Stimulated activated CD4-positive, alpha-beta T cell treated with anti-CD3 and anti-CD28 coated beads, TNF-alpha, amount 100 ng/mL, for 4 hours (primary cell): Measurements from ENCODE around the gene CNGA3.

ENCODE experiments used
- DNase-seq, 3 experiments: peaks; one replicate each; pipeline ENCODE4 v3.0.0-alpha.2; 2020; ENCODE audit warnings: low read depth in 3 of 3

The CNGA3 gene

DNA sequence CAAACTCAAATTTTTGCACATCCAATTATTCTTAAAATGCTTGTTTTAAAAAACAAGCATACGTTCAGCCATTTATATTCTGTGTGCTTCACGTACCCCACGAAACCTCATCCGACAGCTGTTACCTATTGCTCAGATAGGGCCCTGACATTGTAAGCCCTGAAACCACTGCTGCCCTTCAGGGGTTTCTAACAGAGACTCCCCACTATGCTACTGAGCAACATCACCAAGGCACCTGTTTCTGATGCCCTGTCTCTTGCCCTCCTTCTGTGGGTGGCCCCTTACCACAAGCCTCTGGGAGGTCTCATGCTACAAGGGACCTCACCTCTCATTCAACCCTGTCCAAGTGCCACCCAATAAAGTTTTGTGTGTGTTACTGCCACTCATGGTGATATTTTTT lies 18.5 kb upstream of the CNGA3 start:
- DNase-seq, result no peak

DNA sequence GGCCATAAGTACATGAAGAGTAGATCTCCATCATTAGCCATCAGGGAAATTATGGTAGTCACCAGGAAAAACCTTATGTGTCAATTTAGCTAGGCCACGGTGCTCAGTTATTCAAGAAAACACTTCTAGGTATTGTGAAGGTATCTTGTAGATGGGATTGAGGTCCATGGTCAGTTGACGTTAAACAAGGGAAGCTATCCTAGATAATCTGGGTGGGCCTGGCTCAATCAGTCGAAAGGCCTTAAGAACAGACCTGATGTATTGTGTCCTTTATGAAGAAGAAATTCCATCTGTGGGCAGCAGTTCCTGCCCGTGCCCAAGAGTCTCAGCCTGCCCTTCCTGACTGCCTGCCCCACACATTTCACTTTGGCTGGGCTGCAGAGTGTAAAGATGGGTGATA lies 16.7 kb upstream of the CNGA3 start:
- DNase-seq, result no peak

DNA sequence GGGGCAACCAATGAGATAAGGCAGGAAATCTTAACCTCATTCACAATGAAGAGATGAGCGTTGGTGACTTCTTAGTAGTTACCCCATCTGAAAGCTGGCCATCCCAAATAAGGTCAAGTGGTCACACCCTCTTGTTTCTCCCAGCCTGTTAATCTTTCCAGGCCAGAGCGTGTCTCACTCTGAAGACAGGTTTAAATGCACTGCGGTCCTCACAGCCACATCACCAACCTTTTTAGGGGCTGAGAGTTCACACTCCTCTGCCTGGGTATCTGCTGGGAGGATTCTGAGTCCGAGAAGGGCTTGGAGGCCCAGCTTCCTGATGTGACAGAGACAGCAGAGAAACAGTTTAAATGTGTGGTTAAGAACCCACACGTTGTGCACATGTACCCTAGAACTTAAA lies 13.3 kb upstream of the CNGA3 start:
- DNase-seq, result no peak

DNA sequence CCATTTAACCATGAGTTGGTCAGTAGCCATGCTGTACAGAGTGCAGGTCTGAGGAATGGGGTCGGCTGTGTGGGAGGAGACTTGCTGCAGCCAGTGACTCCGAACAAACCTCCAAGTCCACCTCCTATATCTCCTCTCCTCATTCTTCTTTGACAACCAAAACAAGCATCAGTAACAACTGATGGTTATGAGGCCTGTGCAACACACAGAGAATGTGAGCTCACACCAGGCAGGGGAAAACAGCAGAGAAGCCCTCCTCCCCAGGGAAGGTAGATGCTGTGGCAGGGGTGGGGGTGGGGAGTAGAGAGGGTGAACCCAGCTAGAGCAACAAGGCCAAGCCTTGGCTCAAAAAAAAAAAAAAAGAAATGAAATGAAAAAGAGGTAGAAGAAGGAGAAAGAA lies 12.3 kb upstream of the CNGA3 start:
- no peak for DNase-seq

DNA sequence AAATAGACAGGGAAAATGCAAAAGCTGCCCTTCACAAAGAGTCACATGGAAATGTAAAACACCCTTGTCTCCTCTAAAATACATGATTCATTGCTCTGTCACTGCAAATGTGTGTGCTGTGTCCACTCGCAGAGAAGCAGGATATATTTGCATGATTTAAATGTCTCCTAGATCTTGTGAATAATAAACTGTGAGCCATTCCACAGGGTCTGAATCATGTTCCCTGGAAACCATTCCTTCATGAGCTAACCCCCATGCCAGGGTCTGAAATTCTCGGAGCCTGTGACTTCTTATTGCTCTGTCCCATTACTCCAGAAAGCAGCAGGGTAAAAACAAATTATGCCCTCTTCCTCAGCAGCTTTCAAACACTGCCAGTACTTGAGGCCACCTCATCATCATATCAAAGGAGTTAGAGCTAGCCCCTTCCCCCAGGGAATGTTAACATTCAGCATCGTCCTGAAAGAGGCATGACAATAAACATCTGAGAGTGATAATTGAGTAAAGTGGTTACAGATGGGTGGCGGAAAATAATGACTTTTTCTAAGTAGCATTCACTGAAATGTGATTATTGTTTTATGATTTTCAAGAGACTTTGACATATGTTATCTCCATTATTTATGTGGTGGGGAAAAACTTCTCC lies 11.7 kb upstream of the CNGA3 start:
- DNase-seq, result no peak

DNA sequence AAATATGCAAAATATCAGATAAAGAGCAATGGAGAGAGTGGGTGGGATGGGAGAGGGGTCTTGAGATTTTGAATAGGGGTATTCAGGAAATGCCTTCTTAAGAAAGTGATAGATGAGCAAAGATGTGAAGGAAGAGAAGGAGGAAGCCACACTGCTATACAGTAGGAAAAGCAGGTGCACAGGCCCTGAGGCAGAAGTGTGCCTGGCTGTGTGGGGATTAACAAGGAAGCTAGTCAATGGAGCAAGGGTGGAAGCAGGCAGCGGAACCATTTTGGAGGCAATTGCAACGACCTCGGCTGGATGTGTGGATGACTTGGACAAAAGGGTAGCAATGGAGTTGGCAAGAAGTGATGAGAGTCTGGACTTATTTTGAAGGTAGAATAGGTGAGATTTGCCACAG lies 11.0 kb upstream of the CNGA3 start:
- no peak for DNase-seq

DNA sequence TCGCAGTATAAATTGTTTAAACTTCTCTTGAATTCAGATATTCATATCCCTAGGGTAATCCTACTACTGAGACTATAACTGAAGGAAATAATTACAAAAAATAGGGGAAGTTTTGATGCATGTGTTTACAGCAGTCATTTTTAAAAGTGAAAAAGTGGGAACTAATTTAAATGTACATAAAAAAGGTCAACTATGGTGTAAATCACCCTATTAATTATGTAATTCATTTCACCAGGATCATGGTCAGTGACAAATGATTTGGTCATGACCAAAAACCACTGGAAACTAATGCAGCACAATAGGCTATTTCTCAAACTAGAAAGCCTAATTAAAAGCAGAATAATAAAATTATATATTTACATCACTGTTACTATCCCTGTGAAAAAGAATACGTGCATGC lies 5.0 kb upstream of the CNGA3 start:
- no peak for DNase-seq

DNA sequence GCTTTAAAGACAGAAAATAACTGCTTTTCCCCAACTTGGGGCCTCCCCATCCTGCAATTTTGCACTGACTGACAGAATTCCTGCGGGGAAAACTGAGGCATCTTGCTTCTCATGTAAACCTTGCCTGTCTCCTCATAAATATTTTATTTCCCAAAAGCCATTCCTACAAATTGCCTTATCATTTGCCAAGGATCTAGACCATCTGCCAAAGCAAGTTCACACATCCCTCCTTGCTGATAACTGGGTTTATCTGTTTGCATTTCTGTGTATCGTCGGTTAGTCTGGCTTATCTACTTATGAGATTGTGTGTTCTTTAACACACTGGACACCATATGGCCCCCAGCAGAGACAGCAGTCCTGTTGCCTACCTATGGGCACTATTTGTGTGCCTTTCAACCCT lies 3.0 kb upstream of the CNGA3 start:
- no peak for DNase-seq

DNA sequence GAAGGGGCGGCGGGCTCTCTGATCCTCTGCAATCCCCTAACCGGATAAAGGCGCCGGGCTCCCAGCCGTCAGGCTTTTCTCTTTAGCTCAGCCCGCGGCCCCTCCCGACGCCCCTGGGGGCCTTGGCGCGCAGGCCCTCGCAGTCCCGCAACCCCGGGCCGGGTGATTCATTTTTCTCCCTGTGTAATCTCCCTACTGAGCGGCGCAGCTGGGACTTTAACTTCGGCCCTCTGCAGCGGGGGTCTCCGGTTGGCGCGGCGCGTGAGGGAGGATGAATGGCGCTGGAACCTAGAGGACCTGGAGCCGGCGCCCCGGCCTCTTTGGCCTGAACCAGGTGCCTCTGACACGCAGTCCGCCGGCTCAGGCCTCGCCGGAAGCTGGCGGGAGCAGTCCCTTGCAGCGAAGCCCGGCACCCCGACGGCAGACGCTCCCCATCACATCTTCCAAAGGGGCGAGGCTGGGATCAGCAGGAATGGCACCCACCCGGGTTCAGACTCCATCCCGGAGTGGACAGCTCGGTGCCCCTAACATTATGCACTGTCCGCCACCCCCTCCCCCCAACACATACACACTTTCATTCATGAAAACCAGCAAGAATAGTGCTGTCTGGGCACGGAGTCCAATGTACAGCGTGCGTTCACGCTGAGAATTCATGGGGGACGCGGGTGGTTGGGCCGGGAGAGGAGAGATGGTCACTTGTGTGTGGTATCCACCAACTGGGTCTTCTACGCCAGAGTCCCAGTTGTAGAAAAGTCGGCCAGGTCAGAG lies 1.2 kb downstream of the CNGA3 start:
- no peak for DNase-seq

DNA sequence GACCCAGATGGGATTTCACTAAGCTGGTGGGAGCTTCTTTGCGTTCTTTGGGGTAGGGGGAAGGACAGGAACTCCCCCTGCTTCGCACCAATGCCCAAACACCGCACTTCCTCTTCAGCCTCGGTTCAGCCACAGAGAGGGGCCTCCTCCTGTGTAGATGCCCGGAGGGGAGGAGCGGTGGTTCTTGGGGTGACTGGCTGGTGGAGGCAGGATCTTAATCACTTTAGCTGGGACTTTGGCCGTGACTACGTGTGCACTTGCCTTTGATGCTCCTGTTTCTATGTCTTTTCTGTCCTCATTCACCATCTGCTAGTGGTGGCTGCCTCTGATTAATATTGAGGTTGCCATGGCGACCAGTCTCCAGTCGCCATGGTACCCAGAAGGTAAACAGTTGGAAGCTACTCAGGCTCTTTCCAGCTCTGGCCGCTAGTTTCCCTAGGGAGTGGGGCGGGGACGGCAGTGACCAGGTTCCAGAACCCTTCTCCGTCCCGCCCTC lies 1.9 kb downstream of the CNGA3 start:
- DNase-seq, result no peak

DNA sequence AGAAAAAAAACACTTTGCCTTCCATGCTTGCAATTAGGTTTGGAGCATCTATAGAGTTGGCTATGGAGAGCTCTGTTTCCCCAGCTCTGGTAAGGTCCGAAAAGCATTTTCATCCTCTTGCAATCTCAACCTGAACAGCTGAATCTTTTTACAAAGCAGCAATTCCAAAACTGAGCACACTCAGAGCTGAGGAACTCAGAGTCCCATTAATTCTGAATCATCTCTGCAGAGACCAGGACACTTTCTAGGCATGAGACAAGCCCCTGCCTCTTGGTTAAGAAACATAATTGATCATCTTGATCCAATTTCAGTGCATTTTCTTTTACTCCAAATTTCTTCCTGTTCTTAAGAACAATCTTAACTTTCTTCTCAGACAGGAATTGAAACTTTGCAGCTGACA lies 4.2 kb downstream of the CNGA3 start:
- DNase-seq, result no peak

DNA sequence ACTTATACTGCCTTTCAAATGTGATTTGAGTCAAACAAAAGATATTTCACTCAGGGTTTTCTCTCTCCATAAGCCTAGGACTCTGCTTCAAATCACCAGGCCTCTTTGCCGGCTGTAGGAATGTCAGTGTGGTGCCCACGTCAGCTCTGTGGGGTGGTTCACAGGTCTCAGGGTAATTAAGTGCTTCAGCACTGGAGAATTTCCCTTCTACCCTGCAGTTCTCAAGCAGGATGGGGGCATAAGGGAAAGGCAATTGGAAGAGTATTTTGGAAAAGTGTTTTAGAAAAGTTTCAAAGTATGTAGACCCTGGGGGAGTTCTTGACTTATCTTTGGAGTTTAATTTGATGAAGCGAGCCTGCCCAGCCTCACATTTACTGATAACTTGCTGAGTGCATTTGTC lies 9.6 kb downstream of the CNGA3 start:
- no peak for DNase-seq

DNA sequence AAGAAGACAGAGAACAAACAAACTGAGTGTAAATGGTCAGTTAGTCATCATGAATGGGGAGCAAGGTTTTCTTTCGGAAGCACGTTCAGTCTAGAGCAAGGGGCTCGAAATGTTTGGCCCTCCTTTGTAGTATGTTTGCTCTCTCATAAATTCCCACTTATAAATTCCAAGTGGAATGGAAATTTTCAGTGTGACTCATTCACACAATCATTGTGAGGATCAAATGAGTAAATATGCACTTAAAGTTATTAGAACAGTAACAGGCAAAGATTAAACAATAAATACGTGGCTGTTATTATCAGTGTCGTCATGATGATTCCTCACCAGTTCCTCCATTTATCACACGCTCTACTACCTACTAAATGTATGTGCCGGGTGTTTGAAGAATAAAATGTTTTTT lies 10.5 kb downstream of the CNGA3 start:
- DNase-seq, result no peak

DNA sequence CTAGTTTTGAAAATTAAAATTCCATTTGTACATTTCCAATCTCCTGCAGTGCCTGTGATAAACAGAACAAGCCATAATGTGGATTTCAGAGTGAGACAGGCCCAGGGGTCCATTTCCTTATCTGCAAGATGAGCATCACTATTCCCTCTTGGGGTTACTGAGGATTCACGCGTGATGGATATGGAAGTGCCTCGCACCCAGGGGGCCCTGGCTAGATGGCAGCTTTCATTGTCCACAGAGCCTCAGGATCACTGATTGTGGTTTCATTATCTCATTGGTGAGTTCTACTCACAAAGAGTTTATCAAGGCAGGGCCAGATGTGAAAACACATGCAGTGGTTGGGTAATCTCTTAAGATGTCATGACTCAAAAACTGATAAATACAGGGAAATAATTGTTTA lies 11.6 kb downstream of the CNGA3 start:
- no peak for DNase-seq

DNA sequence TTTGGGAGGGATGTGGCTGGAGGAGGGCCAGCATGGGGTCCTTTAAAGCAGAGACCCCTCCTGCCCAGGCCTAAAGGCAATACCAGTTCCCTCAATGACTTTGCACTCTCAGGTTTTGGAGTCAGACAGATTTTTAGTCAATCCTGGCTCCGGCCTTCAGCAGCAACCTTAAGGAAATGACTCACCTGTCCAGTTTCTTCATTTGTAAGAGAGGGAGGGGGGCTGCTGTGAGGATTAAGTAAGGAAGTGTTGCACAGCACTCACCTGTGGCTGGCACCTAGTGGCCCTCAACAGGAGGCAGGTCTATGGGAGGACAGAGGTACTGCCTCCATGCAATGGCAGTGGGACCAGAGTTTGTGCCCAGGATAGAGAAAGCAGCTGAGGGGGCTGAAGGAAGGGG lies 13.7 kb downstream of the CNGA3 start:
- DNase-seq, result no peak

DNA sequence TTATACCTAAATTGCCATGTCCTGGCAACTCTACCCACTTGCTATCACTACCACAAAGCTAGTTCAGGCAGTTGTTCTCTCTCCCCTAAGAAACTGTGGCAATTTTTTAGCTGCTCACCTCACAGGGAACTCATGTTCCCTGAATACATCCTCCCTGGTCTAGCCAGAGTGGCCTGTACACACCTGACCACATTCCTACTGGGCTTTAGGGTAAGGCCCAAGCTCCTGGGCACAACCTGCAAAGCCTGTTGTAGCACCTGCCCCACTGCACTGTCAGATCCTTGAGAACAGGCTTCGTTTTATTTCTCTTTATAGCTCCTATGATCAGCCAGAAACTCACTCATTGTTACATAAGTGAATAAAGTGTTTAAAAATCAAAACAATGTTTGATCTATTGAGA lies 21.5 kb downstream of the CNGA3 start:
- DNase-seq, result no peak

DNA sequence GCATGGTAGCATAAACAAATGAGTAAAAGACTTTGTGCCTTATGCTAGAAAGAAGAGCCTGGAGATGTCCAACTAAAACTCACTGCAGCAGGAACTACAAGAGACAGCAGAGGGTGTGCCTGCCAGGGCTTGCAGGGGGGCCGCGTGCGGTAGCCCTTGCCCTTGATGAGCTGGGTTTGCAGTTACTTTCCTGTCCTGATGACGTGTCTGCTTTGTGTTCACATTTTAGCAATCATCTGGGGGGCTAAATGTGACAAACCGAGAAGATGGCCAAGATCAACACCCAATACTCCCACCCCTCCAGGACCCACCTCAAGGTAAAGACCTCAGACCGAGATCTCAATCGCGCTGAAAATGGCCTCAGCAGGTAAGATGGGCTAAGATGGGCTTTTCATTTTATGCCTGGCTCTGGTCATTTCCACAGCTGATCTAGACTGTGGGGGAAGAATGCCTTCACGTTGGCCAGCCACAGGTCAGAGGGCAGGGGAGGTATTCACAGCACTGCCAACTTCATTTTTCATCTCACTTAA lies 23.5 kb downstream of the CNGA3 start:
- no peak for DNase-seq

DNA sequence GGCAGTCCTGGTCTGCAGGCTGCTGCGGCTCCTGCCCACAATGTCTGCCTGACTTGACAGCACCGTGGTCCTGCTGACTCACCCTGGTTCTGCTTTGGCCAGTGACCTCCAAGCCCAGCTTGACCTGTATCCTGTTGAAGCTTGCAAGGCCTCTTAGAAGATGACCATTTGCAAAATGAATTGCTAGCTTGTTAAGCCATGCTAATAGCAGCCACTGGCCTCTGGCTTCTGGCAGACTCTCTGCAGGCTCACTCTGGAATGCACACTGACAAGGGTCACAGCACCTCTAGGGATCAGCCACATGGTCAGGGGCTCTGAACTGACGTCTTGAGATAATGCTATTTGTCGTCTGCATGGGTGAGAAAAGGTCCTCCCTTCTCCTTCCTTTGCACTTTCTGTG lies 25.9 kb downstream of the CNGA3 start:
- DNase-seq, result no peak

DNA sequence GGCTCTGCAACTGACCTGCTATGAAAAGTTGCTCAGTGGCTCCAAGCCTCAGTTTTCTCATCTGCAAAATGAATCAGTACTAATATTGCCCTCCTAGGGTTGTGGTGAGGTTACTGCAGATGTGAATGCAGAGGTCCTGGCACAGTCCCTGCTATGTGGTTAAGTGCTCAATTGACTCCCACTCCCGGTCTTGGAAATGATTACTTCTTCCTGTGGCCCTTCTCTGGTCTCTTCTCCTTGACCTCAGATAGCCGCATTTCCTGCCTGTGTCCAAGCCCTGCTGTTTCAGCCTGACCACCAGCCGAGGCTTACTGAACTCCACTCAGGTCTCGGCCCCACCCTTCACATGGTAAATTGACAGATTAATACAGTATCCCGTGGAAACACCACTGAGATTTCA lies 26.3 kb downstream of the CNGA3 start:
- no peak for DNase-seq

DNA sequence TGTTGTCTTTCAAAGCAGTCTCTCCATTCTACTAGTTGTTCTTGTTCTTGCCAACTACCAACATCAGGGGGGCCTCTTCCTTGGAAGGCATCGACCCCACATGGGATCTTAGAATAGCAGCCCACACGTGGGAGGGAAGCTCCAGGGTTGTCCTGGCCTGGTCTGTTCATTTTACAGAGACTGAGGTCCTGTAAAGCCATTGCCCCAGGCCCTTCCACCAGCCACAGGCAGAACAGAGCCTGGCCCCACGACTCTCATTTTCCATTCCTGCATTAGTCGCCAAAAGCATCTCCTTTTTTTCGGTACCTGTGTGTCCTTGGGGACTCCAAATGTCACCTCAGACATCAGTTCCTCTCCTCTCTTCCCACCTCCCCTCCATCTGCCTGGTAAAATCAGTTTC lies 28.0 kb downstream of the CNGA3 start:
- no peak for DNase-seq

DNA sequence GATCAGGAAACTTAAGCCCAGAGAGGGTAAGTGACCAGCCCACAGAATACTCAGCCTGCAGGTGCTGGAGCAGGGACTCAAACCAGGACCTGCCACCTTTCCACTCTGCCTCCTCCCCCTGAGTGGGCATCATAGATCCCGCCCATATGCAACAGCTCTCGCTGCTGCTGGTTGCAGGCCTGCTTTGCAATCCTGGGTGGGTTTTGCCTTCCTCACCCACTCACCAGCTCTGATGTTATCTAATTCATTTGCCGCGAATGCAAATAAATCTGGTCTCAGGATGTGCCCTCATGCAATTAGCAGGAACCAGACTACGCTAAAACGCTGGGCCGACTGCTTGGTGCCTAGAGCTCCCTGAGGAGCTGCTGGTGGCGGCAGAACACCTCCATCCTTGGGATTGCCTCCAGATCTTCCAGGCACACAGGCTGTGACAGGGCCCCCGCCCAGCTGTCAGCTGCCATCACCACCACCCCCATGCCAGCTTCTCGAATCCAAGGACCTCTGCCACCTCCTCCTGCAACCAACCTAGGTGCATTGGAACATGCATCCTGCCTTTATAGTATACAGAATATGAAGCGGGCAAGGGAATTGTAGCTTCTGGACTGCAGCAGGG lies 28.8 kb downstream of the CNGA3 start:
- DNase-seq, result no peak

DNA sequence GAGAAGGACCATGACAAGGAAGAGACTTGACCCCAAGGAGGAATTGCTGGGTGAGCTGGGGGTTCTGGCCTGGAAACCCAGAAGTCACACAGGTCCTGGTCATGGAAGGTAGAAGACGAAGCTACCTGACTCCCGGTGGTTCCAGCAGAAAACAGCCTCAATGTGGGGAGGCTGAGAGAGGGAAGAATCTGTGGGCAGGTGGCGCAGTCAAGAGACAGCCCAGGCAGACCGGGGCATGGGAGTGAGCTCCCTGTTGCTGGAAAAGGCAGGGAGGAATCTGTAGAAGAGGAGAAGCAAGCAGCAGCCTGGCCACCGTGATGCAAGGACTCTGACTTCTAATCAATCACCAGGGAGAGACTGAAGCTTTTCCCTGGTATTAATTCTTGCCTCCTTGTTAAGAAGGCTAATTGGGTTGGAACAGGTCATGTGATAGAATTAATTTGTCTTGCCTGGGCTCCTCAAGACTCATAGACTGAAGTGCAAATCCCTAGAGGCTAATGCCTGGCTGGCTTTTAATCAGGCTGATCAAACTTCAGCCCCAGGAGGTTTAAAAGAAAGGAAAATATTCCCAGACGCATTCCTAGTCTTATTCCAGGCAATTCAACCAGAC lies 30.1 kb downstream of the CNGA3 start:
- DNase-seq, result no peak

DNA sequence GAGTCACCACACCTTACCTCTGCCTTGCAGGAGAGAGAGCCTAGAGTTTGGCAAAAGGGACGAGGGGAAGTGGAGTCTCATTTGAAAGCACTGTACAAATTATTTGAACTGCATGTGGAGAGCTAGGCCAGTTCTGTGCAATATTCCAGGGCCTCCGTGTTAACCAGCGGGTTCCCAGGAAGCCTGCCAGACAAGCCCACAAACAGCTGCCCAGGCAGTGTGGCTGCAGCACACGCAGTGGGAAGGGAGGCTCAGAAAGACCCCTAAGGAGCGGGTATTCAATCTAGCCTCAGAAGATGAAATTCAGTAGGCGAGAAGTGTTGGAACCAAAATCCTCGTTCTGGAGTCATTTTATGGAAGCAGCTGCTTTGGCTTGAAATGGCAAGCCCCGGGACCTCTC lies 30.7 kb downstream of the CNGA3 start:
- no peak for DNase-seq
